SK-N-SH treated with all-trans-retinoic acid at 6 μM for 48 hours (cell line): ENCODE data around the gene FAM98C.

Experiments used
- ARNTL ChIP-seq: fragments of 450-650 bp; formaldehyde crosslinking; IDR thresholded peaks from 2 replicates; pipeline ENCODE4 v1.5.0; 2020; ENCODE audit warnings: low read depth, mild to moderate bottlenecking, moderate library complexity, borderline replicate concordance
- CREB5 ChIP-seq: fragments of 250-450 bp; sonication (Bioruptor Pico); IDR thresholded peaks from 2 replicates; pipeline ENCODE4 v1.5.1; 2020; ENCODE audit warnings: low read depth, mild to moderate bottlenecking, moderate library complexity
- ISL1 ChIP-seq: fragments of 250-450 bp; sonication (Bioruptor Pico); IDR thresholded peaks from 2 replicates; pipeline ENCODE4 v2.1.2; 2022; ENCODE audit warnings: mild to moderate bottlenecking, moderate library complexity
- RARB ChIP-seq: fragments of 250-450 bp; sonication (Bioruptor Pico); IDR thresholded peaks from 2 replicates; pipeline ENCODE4 v1.8.0; 2021; ENCODE audit warnings: mild to moderate bottlenecking, moderate library complexity
- TSHZ2 ChIP-seq: fragments of 250-450 bp; sonication (Bioruptor Pico); IDR thresholded peaks from 2 replicates; pipeline ENCODE4 v1.5.0; 2020; ENCODE audit warnings: mild to moderate bottlenecking, moderate library complexity
- ZC3H10 ChIP-seq: fragments of 250-450 bp; sonication (Bioruptor Pico); IDR thresholded peaks from 2 replicates; pipeline ENCODE4 v1.5.1; 2021; ENCODE audit warnings: mild to moderate bottlenecking, moderate library complexity
- ZNF565 ChIP-seq: fragments of 450-650 bp; formaldehyde crosslinking; conservative IDR thresholded peaks from 2 replicates; pipeline ENCODE4 v1.5.0; 2020; ENCODE audit warnings: low read depth, mild to moderate bottlenecking, moderate library complexity

GRCh38 chr19:38457202-38457601 lies 54.3 kb downstream of the FAM98C start:
- TF ChIP-seq ISL1 (no peak), RARB (CRISPR knock-in tag) (no peak), ZC3H10 (CRISPR knock-in tag) (no peak), ARNTL (CRISPR knock-in tag) (no peak), TSHZ2 (CRISPR knock-in tag) (no peak), CREB5 (CRISPR knock-in tag) (no peak), ZNF565 (CRISPR knock-in tag) (no peak)
